Vagina (tissue), 2 donors: ENCODE results near the gene C2orf15. TPM values are rescaled to one million over a fixed set of nuclear protein-coding genes. Genes with fewer than 3 reads are reported as not detected.
"Not testable (repeated sequence)": the region's sequence is repeated elsewhere in the genome, so short reads cannot be mapped to it uniquely, and the experiment has no call there.

Experiments
- DNase-seq, 2 donors: peaks; one replicate each; pipeline ENCODE4 v3.0.0-alpha.2; 2017; ENCODE audit errors: extremely low spot score in 2 of 2
- H3K27ac ChIP-seq: fragments of 200-600 bp; sonication (generic); one replicate; pipeline ENCODE4 v1.5.1; 2019
- H3K27me3 ChIP-seq: fragments of 200-600 bp; sonication (generic); one replicate; pipeline ENCODE4 v1.5.1; 2019
- H3K36me3 ChIP-seq, 2 donors: fragments of 200-600 bp; sonication (generic); one replicate each; pipeline ENCODE4 v1.5.1; 2017 to 2019
- H3K4me1 ChIP-seq: fragments of 200-600 bp; sonication (generic); one replicate; pipeline ENCODE4 v1.5.1; 2019
- H3K4me3 ChIP-seq, 2 donors: fragments of 200-600 bp; sonication (generic); 1 replicate in 1 of 2; 2 replicates in 1 of 2; pipeline ENCODE4 v1.5.1; 2016 to 2019
- H3K9me3 ChIP-seq: fragments of 200-600 bp; sonication (generic); one replicate; pipeline ENCODE4 v1.5.1; 2019
- POLR2A ChIP-seq, 2 donors: fragments of 450-650 bp; IDR thresholded peaks; one replicate each; pipeline ENCODE4 v1.6.1; 2017; ENCODE audit warnings: antibody characterized with exemption in 2 of 2, mild to moderate bottlenecking in 2 of 2, moderate library complexity in 2 of 2
- POLR2AphosphoS5 ChIP-seq, 2 donors: sonication (generic); formaldehyde crosslinking; IDR thresholded peaks; one replicate each; pipeline ENCODE4 v1.9.0; 2017; ENCODE audit warnings: antibody characterized with exemption in 2 of 2, mild to moderate bottlenecking in 2 of 2, low read depth in 1 of 2; ENCODE audit not compliant: insufficient read depth in 1 of 2
- intact Hi-C: fragments of 100-400 bp; cut with DNase I; formaldehyde crosslinking; loops from one replicate; pipeline ENCODE4 v1.15.1; 2023
- total RNA-seq: library from RNA; depleted of rRNA; stranded (reverse); fragments of >200 nt; gene quantifications from one replicate; pipeline ENCODE4 v1.2.3, GENCODE V29; 2016
- TF ChIP-seq, protein P1 (sequence below), 3 experiments: fragments of 450-650 bp in 2 of 3; fragments of 200-600 bp in 1 of 3; sonication (generic) in 1 of 3; IDR thresholded peaks; one replicate each; pipeline ENCODE4 v1.5.1; 2017 to 2019; ENCODE audit warnings: antibody characterized with exemption in 3 of 3, mild to moderate bottlenecking in 2 of 3, moderate library complexity in 2 of 3

The C2orf15 gene
- total RNA-seq, 1 donor from 2014 or later = not detected

DNA sequence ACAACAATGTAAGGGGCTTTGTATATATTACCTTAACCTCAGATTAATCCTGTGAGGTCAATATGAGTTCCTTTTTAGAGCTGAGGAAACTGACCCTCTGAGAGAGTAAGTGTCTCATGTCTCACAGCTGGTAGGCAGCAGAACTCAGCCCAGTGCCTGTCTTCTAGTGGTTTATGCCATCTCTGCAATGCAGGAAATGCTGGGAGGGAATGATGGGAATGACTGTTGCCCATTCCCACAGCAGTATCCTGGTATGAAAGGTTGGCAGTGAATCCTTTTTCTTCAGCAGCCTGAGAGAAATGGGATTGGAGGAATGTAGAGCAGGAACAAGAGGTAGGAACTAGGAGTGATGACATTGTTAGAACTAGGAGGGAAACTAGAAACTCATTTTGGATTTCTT is 45.5 kb downstream of the C2orf15 start:
- H3K27ac ChIP-seq = no peak overlapping the region
- no peaks in the 10 kb centered on the region for H3K27me3 ChIP-seq
- no peak overlapping the region for H3K4me3 ChIP-seq
- no peaks in the 10 kb centered on the region for H3K9me3 ChIP-seq
- peaks cover 0 to 11% of the 10 kb centered on the region in 2 donors for H3K36me3 ChIP-seq
- TF ChIP-seq POLR2AphosphoS5 (IDR thresholded peaks at IDR 0.05; ENCODE audit: insufficient read depth in 1 of 2, low read depth in 1 of 2) (no peak), POLR2A (IDR thresholded peaks at IDR 0.05) (no peak)
- TF ChIP-seq, protein P1, sequence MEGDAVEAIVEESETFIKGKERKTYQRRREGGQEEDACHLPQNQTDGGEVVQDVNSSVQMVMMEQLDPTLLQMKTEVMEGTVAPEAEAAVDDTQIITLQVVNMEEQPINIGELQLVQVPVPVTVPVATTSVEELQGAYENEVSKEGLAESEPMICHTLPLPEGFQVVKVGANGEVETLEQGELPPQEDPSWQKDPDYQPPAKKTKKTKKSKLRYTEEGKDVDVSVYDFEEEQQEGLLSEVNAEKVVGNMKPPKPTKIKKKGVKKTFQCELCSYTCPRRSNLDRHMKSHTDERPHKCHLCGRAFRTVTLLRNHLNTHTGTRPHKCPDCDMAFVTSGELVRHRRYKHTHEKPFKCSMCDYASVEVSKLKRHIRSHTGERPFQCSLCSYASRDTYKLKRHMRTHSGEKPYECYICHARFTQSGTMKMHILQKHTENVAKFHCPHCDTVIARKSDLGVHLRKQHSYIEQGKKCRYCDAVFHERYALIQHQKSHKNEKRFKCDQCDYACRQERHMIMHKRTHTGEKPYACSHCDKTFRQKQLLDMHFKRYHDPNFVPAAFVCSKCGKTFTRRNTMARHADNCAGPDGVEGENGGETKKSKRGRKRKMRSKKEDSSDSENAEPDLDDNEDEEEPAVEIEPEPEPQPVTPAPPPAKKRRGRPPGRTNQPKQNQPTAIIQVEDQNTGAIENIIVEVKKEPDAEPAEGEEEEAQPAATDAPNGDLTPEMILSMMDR (IDR thresholded peaks at IDR 0.05) = no peak
- intact Hi-C loops = loop anchor here (10.0 kb wide), 1 partner anchor 1482 kb away; no protein-coding TSS in a partner anchor
- H3K4me1 ChIP-seq = peaks cover 21% of the 10 kb centered on the region
- DNase-seq = no peak

GRCh38 chr2:99188357-99188756 is 46.9 kb downstream of the C2orf15 start:
- no peak overlapping the region for H3K4me3 ChIP-seq
- H3K27ac ChIP-seq = no peak overlapping the region
- peaks cover 8% of the 10 kb centered on the region for H3K4me1 ChIP-seq
- TF ChIP-seq POLR2AphosphoS5 (IDR thresholded peaks at IDR 0.05; ENCODE audit: insufficient read depth in 1 of 2, low read depth in 1 of 2) (no peak), POLR2A (IDR thresholded peaks at IDR 0.05) (no peak)
- TF ChIP-seq, protein P1 (IDR thresholded peaks at IDR 0.05) = no peak
- H3K9me3 ChIP-seq = no peaks in the 10 kb centered on the region
- no peak for DNase-seq
- peaks cover 0 to 16% of the 10 kb centered on the region in 2 donors for H3K36me3 ChIP-seq
- H3K27me3 ChIP-seq = no peaks in the 10 kb centered on the region
- intact Hi-C loops = loop anchor here (10.0 kb wide), 1 partner anchor 1484 kb away; no protein-coding TSS in a partner anchor

- intact Hi-C loops = no loop called here
- Histone ChIP-seq H3K9me3 (no peaks in the 10 kb centered on the region), H3K4me1 (no peaks in the 10 kb centered on the region), H3K27ac (no peak overlapping the region), H3K4me3 (no peak overlapping the region), H3K27me3 (no peaks in the 10 kb centered on the region), H3K36me3 (peaks cover 0 to 19% of the 10 kb centered on the region in 2 donors)
- TF ChIP-seq, protein P1 (IDR thresholded peaks at IDR 0.05) = no peak
- TF ChIP-seq POLR2A (IDR thresholded peaks at IDR 0.05) = no peak
- DNase-seq = no peak
Observed at GRCh38 chr2:99190548-99190947, 49.0 kb downstream of the C2orf15 start.

DNA sequence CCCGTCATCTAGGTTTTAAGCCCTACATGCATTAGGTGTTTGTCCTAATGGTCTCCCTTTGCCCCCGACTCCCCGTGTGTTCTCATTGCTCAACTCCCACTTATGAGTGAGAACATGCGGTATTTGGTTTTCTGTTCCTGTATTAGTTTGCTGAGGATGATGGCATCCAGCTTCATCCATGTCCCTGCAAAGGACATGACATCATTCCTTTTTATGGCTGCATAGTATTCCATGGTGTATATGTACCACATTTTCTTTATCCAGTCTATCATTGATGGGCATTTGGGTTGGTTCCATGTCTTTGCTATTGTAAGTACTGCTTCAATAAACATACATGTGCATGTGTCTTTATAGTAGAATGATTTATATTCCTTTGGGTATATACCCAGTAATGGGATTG is 50.9 kb downstream of the C2orf15 start:
- H3K9me3 ChIP-seq, H3K27me3 ChIP-seq, H3K27ac ChIP-seq, DNase-seq, intact Hi-C loops, H3K4me3 ChIP-seq, H3K4me1 ChIP-seq: not testable (repeated sequence)
- peaks cover 0 to 33% of the 10 kb centered on the region in 2 donors for H3K36me3 ChIP-seq

DNA sequence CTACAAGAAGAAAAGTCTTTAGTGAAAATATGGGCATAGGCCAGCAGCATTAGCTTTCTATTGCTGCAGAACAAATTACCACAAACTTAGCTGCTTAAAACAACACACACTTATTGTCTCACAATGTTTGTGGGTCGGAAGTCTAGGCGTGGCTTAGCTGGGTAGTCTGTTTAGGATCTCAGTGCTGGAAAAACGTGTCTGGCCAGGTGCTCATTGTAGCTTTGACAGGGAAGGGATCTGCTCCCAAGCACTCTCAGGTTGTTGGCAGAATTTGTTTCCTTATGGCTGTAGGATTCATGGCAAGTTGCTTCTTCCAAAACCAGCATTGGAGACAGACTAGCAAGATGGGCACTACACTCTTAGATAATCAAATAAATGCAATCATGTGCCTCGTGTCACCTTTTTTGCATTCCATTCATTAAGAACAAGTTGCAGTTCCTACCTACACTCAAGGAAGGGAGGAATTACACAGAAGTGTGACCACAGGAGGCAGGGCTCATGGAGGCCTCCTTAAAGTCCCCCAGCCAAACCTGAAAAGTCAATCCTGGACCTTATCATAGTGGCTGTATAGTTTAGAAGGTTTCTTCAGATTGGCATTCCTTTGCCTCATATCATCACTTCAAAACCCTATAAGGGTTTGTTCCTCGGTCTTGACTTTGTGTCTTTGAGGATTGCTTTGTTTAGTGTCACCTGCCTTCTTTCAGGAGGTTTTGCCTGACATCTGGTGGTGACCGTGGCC is 56.8 kb downstream of the C2orf15 start:
- Histone ChIP-seq H3K4me3 (no peak overlapping the region), H3K9me3 (no peaks in the 10 kb centered on the region), H3K27me3 (no peaks in the 10 kb centered on the region), H3K36me3 (peaks cover 0 to 31% of the 10 kb centered on the region in 2 donors), H3K4me1 (no peaks in the 10 kb centered on the region), H3K27ac (no peak overlapping the region)
- TF ChIP-seq POLR2A (IDR thresholded peaks at IDR 0.05) (no peak), POLR2AphosphoS5 (IDR thresholded peaks at IDR 0.05; ENCODE audit: insufficient read depth in 1 of 2, low read depth in 1 of 2) (peak in 1 of 2 donors; percentile 63)
- TF ChIP-seq, protein P1 (IDR thresholded peaks at IDR 0.05) = no peak
- no peak for DNase-seq
- intact Hi-C loops = no loop called here
